Stimulated activated CD8-positive, alpha-beta memory T cell treated with anti-CD3 and anti-CD28 coated beads, Interleukin-12 subunit alpha, Interleukin-12 subunit beta, amount 100 ng/mL, for 24 hours (primary cell): ENCODE results near the gene AIFM2.
"Not testable (repeated sequence)": the region's sequence is repeated elsewhere in the genome, so short reads cannot be mapped to it uniquely, and the experiment has no call there.

Experiments
- DNase-seq: peaks from one replicate; pipeline ENCODE4 v3.0.0-alpha.2; 2020; ENCODE audit errors: extremely low read depth

Gene AIFM2

DNA sequence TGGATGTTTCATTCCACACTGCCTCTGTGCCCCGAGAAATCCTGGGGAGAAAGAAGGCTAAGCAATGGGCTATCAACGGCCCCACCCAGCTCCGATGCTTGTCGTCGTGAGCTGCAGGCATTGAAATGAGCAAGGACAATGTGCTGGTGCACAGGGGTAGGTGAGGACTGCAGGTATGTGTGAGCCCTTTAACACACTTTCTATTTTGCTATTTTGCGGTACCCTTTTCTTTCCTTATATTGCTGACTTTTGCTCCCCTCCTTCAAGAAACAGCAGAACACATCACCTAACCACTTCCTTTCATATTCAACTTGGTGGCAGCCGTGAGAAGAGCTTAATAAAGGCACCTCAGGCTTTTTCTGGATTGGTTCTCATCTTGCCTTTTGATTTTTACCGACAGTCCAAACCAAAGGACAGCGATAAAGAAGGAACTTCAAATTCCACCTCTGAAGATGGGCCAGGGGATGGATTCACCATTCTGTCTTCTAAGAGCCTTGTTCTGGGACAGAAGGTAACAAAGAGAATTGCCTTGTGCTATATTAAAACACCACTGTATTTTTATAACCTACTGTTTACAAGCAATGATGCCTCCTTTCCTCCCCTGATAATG is 39.2 kb downstream of the AIFM2 start:
- DNase-seq = no peak

DNA sequence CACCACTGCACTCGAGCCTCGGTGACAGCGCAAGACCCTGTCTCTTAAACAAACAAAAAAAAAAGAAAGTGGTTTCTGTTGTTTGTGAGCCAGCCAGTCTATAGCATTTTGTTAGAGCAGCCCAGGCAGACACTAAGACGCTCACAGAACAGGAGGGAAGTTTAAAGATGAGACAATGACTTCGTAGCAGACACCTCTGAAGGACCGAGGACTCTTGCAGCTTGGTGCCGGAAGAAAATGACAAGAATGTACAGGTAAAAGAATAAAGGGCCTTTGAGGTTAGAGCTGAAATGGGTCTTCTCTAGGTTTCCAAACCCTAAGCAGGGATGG is 40.3 kb downstream of the AIFM2 start:
- no peak for DNase-seq

DNA sequence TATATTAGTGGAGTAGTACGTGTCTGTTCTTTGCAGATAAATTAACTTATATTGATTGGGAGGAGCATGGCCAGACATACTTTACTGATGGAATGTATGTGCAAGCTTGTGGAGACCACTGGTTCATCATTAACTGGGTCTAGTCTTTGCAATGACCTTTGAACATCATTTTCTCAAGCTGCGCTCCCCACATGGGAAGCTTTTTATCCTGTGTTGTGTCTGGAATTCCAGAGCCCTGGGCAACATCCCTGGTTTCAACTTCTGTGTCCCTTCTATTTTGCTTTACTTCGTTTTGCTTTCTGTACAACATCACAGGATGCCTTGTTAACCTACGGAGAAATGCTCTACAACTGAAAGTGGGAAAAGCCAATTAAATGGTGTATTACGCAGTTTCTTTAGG is 41.7 kb downstream of the AIFM2 start:
- DNase-seq = no peak

DNA sequence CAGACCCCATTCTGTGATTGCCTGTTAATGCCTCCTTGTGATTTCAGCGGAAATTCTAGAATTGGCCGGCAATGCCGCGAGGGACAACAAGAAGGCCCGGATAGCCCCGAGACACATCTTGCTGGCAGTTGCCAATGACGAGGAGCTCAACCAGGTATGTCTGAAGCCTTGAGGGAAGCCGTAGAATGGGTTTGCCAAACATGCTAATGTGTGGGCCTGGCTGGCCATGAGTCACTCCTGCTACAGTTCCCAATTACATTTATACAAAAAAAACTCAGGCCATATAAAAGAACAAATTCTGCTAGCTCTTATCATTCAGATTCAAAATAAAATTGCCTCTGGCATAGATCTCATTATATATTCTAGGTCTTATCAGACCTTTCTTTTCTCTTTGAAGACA is 42.6 kb downstream of the AIFM2 start:
- no peak for DNase-seq

DNA sequence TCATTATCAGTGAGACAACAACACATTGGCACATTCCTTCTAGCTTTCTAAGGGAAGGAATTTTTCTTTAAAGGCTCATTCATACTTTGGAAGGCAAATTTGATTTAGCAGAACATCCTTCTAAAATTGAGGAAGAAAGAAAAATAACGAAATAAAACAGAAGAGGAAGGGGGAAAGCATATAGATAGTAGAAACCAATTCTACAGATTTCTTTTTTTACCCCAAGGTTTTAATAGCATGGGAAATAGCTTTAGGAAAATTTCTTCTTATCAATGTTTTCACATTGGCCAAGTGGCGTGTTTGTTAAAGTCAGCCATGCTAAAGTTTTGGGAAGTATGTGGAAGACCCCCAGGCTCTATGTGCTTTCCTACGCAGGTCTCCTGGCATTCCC is 44.3 kb downstream of the AIFM2 start:
- no peak for DNase-seq

DNA sequence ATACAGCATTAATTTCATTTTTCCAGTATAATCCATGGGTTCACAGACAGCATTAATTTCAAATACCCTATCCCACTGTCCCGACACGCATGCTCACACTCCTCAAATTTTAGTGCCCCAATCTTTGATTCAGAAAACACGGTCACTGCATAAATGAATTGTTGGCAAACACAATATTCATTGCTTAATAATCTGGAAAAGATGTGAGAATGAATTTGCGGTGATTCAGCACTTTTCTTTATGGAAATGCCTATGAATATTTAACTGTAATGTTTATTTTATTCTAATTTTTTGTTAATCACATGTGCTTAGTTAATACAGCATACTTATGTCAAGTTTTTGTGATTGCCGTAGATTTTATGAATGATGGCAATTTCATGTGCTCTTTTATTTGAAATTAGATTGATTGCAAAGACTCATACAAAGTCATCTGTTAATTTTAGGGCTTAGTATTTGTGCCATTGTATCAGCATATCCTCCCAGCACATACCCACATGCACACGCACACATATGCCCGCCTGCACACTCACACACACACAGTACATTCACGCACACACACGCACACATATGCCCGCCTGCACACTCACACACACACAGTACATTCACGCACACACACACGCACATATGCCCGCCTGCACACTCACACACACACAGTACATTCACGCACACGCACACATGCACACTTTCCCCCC is 44.9 kb downstream of the AIFM2 start:
- DNase-seq = no peak

DNA sequence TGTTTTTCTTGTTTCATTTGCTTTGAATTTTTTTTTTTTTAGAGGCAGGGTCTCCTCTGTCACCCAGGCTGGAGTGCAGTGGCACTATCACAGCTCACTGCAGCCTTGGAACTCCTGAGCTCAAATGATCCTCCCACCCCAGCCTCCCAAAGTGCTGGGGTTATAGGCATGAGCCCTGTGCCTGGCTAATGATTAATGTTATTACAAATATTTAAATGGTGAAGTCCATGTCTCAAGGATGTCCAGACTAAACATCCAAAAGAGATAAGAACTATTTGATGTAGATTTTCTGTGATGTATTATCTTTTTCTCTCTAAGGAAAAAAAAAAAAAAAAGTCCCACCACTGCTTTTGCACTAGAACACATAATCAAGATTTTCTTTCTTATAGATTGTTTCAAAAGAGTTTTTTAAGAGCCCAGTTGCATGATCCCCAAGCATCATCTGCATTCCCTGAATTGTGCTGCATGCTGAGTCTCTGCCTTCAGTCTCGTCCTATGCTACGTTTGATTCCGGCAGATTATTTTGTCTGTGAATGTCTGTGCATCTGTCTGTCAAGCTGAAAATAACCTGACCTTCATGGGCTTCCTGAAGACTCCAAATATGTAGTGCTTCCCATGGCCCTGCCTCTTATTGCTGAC is 46.5 kb downstream of the AIFM2 start:
- DNase-seq = no peak

DNA sequence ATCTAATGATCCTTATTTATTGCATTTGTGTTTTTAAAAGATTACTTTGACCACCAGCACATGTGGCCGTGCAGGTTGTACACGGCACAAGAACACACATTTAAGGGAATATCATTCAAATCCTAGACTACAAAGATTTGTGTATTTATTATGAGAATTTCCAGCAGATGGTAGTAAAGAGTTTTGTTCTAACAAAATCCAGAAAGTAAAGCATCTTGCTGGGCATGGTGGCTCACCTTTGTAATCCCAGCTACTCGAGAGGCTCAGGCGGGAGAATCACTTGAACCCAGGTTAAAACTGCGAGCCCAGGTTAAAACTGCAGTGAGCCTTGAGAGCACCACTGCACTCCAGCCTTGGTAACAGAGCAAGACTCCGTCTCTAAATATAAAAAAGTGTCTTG is 48.4 kb downstream of the AIFM2 start:
- DNase-seq = no peak

DNA sequence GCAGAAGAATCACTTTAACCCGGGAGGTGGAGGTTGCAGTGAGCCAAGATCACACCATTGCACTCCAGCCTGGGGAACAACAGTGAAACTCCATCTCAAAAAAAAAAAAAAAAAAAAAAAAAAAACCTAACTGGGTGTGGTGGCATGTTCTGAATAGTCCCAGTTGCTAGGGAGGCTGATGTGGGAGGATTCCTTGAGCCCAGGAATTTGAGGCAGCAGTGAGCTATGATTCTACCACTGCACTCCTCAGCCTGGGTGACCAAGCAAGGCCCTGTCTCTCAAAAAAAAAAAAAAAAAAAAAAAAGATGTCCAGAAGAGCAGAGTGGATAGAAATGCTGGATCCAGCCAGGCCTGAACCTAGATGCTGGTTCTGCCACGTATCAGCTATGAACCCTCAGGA is 51.8 kb downstream of the AIFM2 start:
- DNase-seq = not testable (repeated sequence)

DNA sequence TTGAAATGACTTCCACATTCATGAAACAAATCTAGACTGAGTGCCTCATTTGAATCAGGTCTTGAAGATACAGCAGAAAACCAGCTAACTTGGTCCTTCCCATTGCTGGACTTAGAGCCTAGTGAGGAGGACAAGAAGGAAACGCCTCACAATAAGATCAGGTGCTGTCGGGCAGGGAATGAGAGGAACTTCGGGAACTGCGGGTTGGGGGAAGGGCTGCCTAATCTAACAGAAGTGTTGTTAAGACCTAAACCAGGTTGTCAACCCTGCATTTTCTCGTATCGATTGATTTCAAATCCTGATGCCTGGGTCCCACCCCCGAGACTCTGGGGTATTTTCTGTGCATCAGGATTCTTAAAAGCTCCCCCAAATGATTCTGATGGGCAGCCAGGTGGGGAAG is 53.7 kb downstream of the AIFM2 start:
- DNase-seq = no peak

DNA sequence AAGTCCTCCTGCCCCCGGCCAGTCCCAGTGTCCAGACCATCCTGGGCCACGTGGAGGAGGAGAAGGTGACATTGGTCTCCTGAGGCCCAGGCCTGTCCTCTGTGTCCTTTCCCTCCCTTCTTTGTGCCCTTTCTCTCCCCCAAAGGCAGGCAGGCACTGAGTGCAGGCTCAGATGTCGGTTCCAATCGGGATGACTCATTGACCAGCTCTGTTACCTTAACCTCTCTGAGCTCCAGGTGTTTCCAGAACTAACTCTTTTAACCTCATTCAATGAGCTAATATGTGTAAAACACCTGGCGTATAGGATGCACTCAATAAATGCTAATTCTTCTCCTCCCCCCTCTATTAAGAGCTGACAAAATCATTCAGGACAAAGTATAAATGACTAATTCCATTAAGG is 54.3 kb downstream of the AIFM2 start:
- DNase-seq = no peak

DNA sequence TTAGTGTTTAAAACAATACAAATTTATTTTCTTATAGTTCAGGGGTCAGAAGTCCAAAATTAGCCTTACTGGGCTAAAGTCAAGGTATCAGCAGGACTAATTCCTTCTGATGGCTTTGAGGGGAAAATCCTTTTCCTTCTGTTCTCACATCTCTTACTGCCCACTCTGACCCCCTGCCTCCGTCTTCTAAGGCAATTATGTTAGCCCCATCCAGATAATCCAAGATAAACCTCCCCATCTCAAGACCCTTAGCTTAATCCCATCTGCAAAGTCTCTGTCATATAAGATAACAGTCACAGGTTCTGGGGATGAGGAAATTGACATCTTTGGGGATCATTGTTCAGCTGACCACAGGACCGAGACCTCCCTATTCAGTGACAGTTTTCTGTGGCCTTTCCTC is 57.7 kb downstream of the AIFM2 start:
- DNase-seq = no peak

DNA sequence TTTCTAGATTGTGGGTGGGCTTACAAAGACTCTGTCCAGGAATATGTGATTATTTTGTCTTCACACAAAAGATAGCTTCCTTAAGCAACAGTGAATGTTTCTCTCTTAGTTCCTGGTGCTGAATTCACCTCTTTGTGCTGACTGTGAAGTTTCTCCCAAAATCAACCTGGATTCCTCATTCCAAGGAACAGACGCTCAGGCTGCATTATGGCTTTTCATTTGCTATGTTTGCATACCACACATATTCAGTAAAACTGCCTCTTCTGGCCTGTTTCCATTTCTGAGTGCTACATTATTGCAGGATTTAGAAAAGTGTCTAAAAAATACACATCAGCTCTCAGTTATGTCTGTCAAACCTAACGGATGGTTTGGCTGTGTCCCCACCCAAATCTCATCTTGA is 58.5 kb downstream of the AIFM2 start:
- no peak for DNase-seq

DNA sequence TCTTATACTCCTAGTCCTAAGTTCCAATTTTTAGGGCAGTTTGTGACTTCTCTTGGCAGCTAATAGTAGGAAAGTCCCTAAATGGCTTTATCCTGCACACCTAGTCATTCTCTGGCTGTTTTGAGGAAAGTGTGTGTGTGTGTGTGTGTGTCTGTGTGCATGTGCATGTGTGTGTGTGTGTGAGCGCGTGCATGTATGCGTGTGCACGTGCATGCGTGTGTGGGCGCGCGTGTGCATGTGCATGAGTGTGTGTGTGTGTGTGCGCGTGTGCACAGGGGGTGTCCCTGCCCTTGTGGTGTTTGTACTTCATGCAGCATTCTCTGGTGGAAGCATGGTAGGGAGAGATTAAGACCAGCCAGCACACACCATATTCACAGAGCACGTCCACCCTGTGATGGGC is 61.8 kb downstream of the AIFM2 start:
- DNase-seq = no peak

DNA sequence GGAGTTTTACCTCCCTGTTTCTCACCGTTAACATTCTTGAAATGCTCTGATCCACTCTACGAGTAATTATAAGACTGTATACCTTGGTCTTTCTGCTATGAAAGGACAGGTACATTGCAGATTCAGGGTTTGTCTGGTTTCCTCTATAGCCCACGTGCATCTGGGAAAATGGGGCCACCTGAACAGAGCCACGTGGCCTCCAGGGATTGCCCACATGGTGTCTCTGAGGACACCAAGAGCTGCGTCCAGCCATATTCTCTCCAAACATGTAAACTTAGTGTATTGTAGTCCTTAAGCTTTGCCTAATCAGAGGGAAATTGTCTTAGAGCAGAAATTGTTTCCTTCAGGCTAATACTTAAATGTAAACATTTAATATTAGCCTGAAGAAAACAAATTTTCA is 63.3 kb downstream of the AIFM2 start:
- DNase-seq = no peak

DNA sequence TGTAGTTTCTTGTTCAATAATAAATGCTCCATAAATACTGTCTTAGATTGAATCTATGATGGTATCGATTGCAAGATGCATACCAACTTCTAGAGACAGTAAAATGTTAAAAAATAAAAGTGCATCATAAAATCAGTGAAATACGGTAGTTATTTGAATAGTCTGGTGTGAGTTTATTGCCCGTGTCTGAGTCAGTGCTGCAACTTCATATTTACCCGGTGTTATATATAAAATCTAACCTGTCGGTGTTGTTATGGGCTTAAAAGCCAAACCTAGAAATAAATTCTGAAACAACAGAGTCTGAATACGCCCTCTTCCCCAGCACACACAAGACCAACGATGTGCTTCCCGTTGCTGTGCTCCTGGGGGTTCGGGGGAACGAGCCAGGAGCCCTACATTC is 63.7 kb downstream of the AIFM2 start:
- DNase-seq = no peak

DNA sequence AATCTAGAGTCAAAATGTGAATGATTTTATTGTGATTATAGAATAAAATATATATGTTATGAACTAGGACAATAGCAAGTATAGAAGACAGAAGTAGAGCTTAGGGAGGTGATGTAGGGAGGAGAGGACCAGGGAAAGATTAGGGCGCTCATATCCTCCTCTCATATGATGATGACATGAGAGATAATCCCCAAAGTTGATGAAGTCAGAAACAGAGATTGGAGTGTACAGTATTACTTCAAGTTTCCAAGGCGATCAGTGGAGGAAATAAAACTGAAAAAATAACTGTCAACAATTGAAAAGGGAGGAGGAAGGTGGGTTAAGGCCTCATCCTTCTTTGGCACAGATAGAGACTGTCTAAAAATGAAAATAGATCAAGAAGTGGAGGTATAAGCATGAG is 65.0 kb downstream of the AIFM2 start:
- DNase-seq = no peak

DNA sequence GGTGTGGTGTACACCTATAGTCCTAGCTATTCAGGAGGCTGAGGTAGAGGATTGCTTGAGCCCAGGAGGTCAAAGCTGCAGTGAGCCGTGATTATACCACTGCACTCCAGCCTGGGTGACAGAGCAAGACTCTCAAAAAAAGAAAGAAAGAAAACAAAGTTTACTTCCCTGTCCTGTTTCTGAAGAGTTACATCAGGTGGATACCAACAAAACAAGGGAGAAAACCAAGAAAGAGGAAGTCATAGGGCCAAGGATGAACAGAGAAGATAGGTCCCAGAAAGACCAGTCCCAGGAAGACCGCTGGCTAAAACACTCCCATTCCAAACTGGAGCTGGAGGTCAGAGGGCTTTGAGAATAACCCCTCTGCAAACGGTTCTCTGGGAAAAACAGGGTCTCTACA is 66.4 kb downstream of the AIFM2 start:
- DNase-seq = no peak

DNA sequence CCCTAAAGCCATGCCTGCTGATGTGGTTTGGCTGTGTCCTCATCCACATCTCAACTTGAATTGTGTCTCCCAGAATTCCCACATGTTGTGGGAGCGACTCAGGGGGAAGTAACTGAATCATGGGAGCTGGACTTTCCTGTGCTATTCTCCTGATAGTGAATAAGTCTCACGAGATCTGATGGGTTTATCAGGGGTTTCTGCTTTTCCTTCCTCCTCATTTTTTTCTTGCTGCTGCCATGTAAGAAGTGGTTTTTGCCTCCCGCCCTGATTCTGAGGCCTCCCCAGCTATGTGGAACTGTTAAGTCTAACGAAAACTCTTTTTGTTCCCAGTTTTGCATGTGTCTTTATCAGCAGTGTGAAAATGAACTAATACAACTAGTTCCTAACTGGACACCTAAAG is 68.1 kb downstream of the AIFM2 start:
- no peak for DNase-seq

DNA sequence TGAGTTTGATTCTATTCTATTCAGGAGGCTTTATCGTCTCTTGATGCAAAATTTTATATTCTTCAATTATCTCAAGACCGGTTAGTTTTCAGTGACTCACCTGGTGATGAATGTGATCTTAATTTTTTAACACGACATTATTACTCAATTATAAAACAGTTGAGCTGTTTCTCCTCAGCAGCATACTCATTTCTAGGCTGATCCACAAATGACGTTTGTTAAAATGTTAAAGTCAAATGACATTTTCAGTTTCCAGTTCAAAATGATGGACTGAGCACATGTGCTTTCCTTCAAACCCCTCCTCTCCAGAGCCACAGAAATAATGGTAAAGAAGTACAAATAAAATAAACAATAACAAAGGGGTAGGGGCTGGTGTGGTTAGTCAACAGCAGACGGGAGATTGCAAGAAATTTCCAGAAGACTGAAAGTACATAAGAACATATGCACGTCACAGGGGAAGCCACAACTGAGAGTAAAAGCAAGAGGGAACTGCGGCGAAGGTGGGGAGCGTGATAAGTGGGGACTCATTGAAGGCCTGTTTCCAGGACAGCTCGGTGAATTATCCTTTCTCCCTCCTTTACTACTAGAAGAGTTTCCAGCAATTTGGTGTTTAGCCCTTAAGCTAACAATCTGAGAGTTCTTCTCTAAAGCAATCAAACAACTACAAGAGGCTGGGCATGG is 69.1 kb downstream of the AIFM2 start:
- DNase-seq = no peak
